H1 (cell line): ENCODE measurements around the gene FDXACB1. TPM values are rescaled to one million over a fixed set of nuclear protein-coding genes. Genes with fewer than 3 reads are reported as not detected.

Source experiments
- CTCF ChIA-PET: fragments of 300-600 bp; sonication (Branson Sonifier 250); formaldehyde crosslinking; loops from one replicate; lab custom pipeline; 2021; ENCODE audit not compliant: partially characterized antibody; lab: Charles Lee
- POLR2A ChIA-PET: fragments of 300-600 bp; sonication (Branson Sonifier 250); formaldehyde crosslinking; loops from one replicate; lab custom pipeline; 2021; ENCODE audit warnings: inconsistent platforms; ENCODE audit not compliant: partially characterized antibody; lab: Charles Lee
- DNase-seq, 2 experiments: peaks; one replicate each; pipeline versions ENCODE4 v3.0.0 to v3.0.0-alpha.2; 2010 to 2022; ENCODE audit warnings: low spot score in 2 of 2, low read depth in 1 of 2, mixed read lengths in 1 of 2
- FAIRE-seq: peaks from 2 replicates; lab custom pipeline; 2011; peaks lifted over from hg19 to GRCh38; lab: Jason Lieb, UNC
- H2AFZ ChIP-seq: 2 replicates; pipeline ENCODE4 v1.8.1; 2012; ENCODE audit warnings: low read length, inconsistent platforms
- H2AK5ac ChIP-seq: 2 replicates; pipeline ENCODE4 v1.6.1; 2013; ENCODE audit warnings: low read depth, low read length
- H2BK120ac ChIP-seq: replicated peaks from 2 replicates; pipeline ENCODE3; 2013; ENCODE audit warnings: low read depth, low read length, inconsistent platforms
- H2BK12ac ChIP-seq: 2 replicates; pipeline ENCODE4 v1.6.1; 2013; ENCODE audit warnings: low read depth, low read length
- H2BK15ac ChIP-seq: 2 replicates; pipeline ENCODE4 v1.6.1; 2013; ENCODE audit warnings: low read length
- H2BK20ac ChIP-seq: 2 replicates; pipeline ENCODE4 v1.6.1; 2013; ENCODE audit warnings: low read length
- H2BK5ac ChIP-seq: 2 replicates; pipeline ENCODE4 v1.6.1; 2013; ENCODE audit warnings: low read depth, low read length
- H3K14ac ChIP-seq: 2 replicates; pipeline ENCODE4 v1.6.1; 2013; ENCODE audit warnings: inconsistent platforms; ENCODE audit not compliant: insufficient read length
- H3K18ac ChIP-seq: 2 replicates; pipeline ENCODE4 v1.6.1; 2013; ENCODE audit warnings: low read length; ENCODE audit errors: extremely low read depth
- H3K23ac ChIP-seq: 2 replicates; pipeline ENCODE4 v1.6.1; 2013; ENCODE audit warnings: inconsistent platforms; ENCODE audit not compliant: insufficient read length
- H3K23me2 ChIP-seq: 2 replicates; pipeline ENCODE4 v1.6.1; 2013; ENCODE audit warnings: low read depth, low read length
- H3K27ac ChIP-seq: 2 replicates; pipeline ENCODE4 v1.6.1; 2011; ENCODE audit warnings: low read depth, low read length, inconsistent platforms
- H3K27me3 ChIP-seq, 4 experiments: replicated peaks in 1 of 4; 1 replicate in 1 of 4; 2 replicates in 3 of 4; pipeline versions ENCODE4 v1.6.1 to v1.8.1; 2011 to 2013; ENCODE audit warnings: low read length in 3 of 4, mild to moderate bottlenecking in 3 of 4, inconsistent platforms in 2 of 4, mixed read lengths in 2 of 4, moderate library complexity in 1 of 4; ENCODE audit not compliant: control insufficient read depth in 3 of 4, insufficient read depth in 3 of 4; ENCODE audit errors: extremely low read depth in 1 of 4
- H3K36me3 ChIP-seq, 4 experiments: 2 replicates each; pipeline versions ENCODE4 v1.6.1 to v1.8.1; 2011 to 2013; ENCODE audit warnings: mild to moderate bottlenecking in 4 of 4, low read length in 3 of 4, moderate library complexity in 2 of 4, control low read depth in 1 of 4, inconsistent platforms in 1 of 4; ENCODE audit not compliant: insufficient read depth in 4 of 4, control insufficient read depth in 2 of 4
- H3K4ac ChIP-seq: replicated peaks from 2 replicates; pipeline ENCODE3; 2013; ENCODE audit warnings: low read length, low read depth, mixed read lengths, inconsistent platforms; ENCODE audit not compliant: insufficient read length
- H3K4me1 ChIP-seq, 4 experiments: replicated peaks in 1 of 4; 1 replicate in 1 of 4; 2 replicates in 3 of 4; pipeline versions ENCODE4 v1.6.1 to v1.8.1; 2011 to 2013; ENCODE audit warnings: low read length in 3 of 4, inconsistent platforms in 2 of 4, mixed read lengths in 1 of 4; ENCODE audit not compliant: insufficient read depth in 4 of 4, control insufficient read depth in 3 of 4
- H3K4me2 ChIP-seq, 2 experiments: 2 replicates each; pipeline versions ENCODE4 v1.6.1 to v1.8.1; 2011 to 2013; ENCODE audit warnings: low read depth in 2 of 2, low read length in 2 of 2, control low read depth in 1 of 2, inconsistent platforms in 1 of 2, mild to moderate bottlenecking in 1 of 2; ENCODE audit not compliant: insufficient read depth in 1 of 2
- H3K4me3 ChIP-seq, 4 experiments: fragments of 200-600, 300-600 bp in 1 of 4; sonication (generic), shearing (Covaris generic), sonication (Bioruptor Twin) in 1 of 4; 2 replicates each; pipeline versions ENCODE4 v1.5.1 to v1.8.1; 2011 to 2016; ENCODE audit warnings: low read length in 4 of 4, low read depth in 3 of 4, control low read depth in 2 of 4, inconsistent platforms in 2 of 4, mild to moderate bottlenecking in 2 of 4, mixed read lengths in 1 of 4, moderate library complexity in 1 of 4; ENCODE audit not compliant: insufficient read depth in 2 of 4; ENCODE audit errors: extremely low read depth in 1 of 4
- H3K56ac ChIP-seq: replicated peaks from 2 replicates; pipeline ENCODE3; 2013; ENCODE audit warnings: low read depth, mild to moderate bottlenecking, mixed read lengths, low read length, inconsistent platforms; ENCODE audit not compliant: insufficient read length
- H3K79me1 ChIP-seq: 2 replicates; pipeline ENCODE4 v1.6.1; 2013; ENCODE audit warnings: low read depth, low read length, control low read depth
- H3K79me2 ChIP-seq, 2 experiments: 2 replicates each; pipeline versions ENCODE4 v1.6.1 to v1.8.1; 2012 to 2013; ENCODE audit warnings: low read length in 2 of 2, mild to moderate bottlenecking in 2 of 2, inconsistent platforms in 1 of 2; ENCODE audit not compliant: insufficient read depth in 2 of 2, control insufficient read depth in 1 of 2
- H3K9ac ChIP-seq, 4 experiments: replicated peaks in 1 of 4; 1 replicate in 1 of 4; 2 replicates in 3 of 4; pipeline versions ENCODE4 v1.6.1 to v1.8.1; 2011 to 2013; ENCODE audit warnings: low read depth in 3 of 4, low read length in 3 of 4, control low read depth in 2 of 4, mild to moderate bottlenecking in 2 of 4, moderate library complexity in 2 of 4, inconsistent platforms in 1 of 4; ENCODE audit errors: extremely low read depth in 1 of 4
- H3K9me3 ChIP-seq, 2 experiments: 2 replicates each; pipeline versions ENCODE4 v1.6.1 to v1.8.1; 2012 to 2013; ENCODE audit warnings: mild to moderate bottlenecking in 2 of 2, moderate library complexity in 2 of 2, control low read depth in 1 of 2, inconsistent platforms in 1 of 2, low read depth in 1 of 2, low read length in 1 of 2, mixed read lengths in 1 of 2; ENCODE audit not compliant: insufficient read depth in 2 of 2
- H4K20me1 ChIP-seq, 2 experiments: replicated peaks in 1 of 2; 2 replicates each; pipeline versions ENCODE3 to v1.8.1; 2011 to 2013; ENCODE audit warnings: inconsistent platforms in 2 of 2, low read length in 2 of 2, mild to moderate bottlenecking in 1 of 2; ENCODE audit not compliant: insufficient read depth in 2 of 2, control insufficient read depth in 1 of 2
- H4K5ac ChIP-seq: 2 replicates; pipeline ENCODE4 v1.6.1; 2013; ENCODE audit warnings: low read length, low read depth, mixed read lengths, inconsistent platforms; ENCODE audit not compliant: insufficient read length
- H4K8ac ChIP-seq: 2 replicates; pipeline ENCODE4 v1.8.0; 2013; ENCODE audit warnings: mild to moderate bottlenecking, moderate library complexity, low read length, inconsistent platforms; ENCODE audit not compliant: insufficient read depth; ENCODE audit errors: extremely low read depth
- H4K91ac ChIP-seq: replicated peaks from 2 replicates; pipeline ENCODE3; 2013; ENCODE audit warnings: low read length, mixed read lengths, inconsistent platforms; ENCODE audit not compliant: insufficient read length
- BACH1 ChIP-seq: IDR thresholded peaks from 2 replicates; pipeline ENCODE4 v1.6.1; 2012; ENCODE audit warnings: low read length, improper control_type of control experiment
- CTCF ChIP-seq, 3 experiments: IDR thresholded peaks; 1 replicate in 2 of 3; 2 replicates in 1 of 3; pipeline versions ENCODE4 v1.5.1 to v1.6.1; 2011; ENCODE audit warnings: low read length in 3 of 3, mild to moderate bottlenecking in 3 of 3, inconsistent platforms in 2 of 3, low read depth in 1 of 3, moderate library complexity in 1 of 3; ENCODE audit not compliant: insufficient read depth in 1 of 3; ENCODE audit errors: control extremely low read depth in 1 of 3
- EP300 ChIP-seq, 2 experiments: IDR thresholded peaks; 1 replicate in 1 of 2; 2 replicates in 1 of 2; pipeline ENCODE4 v1.6.1; 2011 to 2012; ENCODE audit warnings: low read depth in 2 of 2, low read length in 2 of 2, mild to moderate bottlenecking in 2 of 2, borderline replicate concordance in 1 of 2, inconsistent platforms in 1 of 2, moderate library complexity in 1 of 2
- GABPA ChIP-seq: IDR thresholded peaks from 2 replicates; pipeline ENCODE4 v1.6.1; 2011; ENCODE audit warnings: mild to moderate bottlenecking, low read length, moderate library complexity, borderline replicate concordance; ENCODE audit not compliant: insufficient read depth
- GTF2F1 ChIP-seq: IDR thresholded peaks from 2 replicates; pipeline ENCODE4 v1.6.1; 2012; ENCODE audit warnings: low read depth, low read length, improper control_type of control experiment, borderline replicate concordance
- HDAC2 ChIP-seq, 2 experiments: fragments of 300-600 bp in 1 of 2; sonication (generic) in 1 of 2; IDR thresholded peaks; 2 replicates each; pipeline ENCODE4 v1.6.1; 2011 to 2012; ENCODE audit warnings: low read depth in 2 of 2, low read length in 2 of 2, mild to moderate bottlenecking in 2 of 2, moderate library complexity in 2 of 2, borderline replicate concordance in 1 of 2, inconsistent platforms in 1 of 2
- MAX ChIP-seq: IDR thresholded peaks from 2 replicates; pipeline ENCODE4 v1.6.1; 2012; ENCODE audit warnings: inconsistent platforms
- POLR2AphosphoS5 ChIP-seq: IDR thresholded peaks from 2 replicates; pipeline ENCODE4 v1.6.1; 2011; ENCODE audit warnings: low read depth, low read length
- RAD21 ChIP-seq, 2 experiments: IDR thresholded peaks in 1 of 2; conservative IDR thresholded peaks in 1 of 2; 2 replicates each; pipeline ENCODE4 v1.6.1; 2011; ENCODE audit warnings: low read depth in 2 of 2, low read length in 2 of 2, improper control_type of control experiment in 1 of 2, inconsistent platforms in 1 of 2, mild to moderate bottlenecking in 1 of 2, moderate library complexity in 1 of 2
- RBBP5 ChIP-seq: IDR thresholded peaks from 2 replicates; pipeline ENCODE4 v1.7.1; 2012; ENCODE audit warnings: low read depth, mild to moderate bottlenecking, inconsistent platforms, low read length, moderate library complexity, borderline replicate concordance
- SIRT6 ChIP-seq: IDR thresholded peaks from one replicate; pipeline ENCODE4 v1.7.1; 2012; ENCODE audit warnings: low read length, inconsistent platforms
- polyA plus RNA-seq, 7 experiments: library from polyadenylated mRNA; depleted of rRNA in 3 of 7; stranded (reverse) in 5 of 7; unstranded in 2 of 7; fragments of >200 nt in 5 of 7; fragments of 200-250 nt in 2 of 7; gene quantifications; 1 replicate in 5 of 7; 2 replicates in 1 of 7; 4 replicates in 1 of 7; pipeline versions ENCODE4 v1.2.1 to v1.2.3, GENCODE V29; 2011 to 2013; ENCODE audit warnings: missing spikeins in 2 of 7, mixed read lengths in 2 of 7
- total RNA-seq: library from RNA; stranded (reverse); fragmentation: NEBNext Ultra II Directional; extraction: Animal tissue kit (Norgen Biotek cat#: 25700); gene quantifications from 2 replicates; pipeline ENCODE4 v1.2.1, GENCODE V29; 2021

Gene FDXACB1
- total and polyA plus RNA-seq, 2 of the 8 experiments (the other 6 are each of a cell fraction or from before 2014, with no cell fraction given) = 1.4 to 2.3 TPM

GRCh38 chr11:111851636-111852035 lies 27.3 kb downstream of the FDXACB1 start:
- no peak overlapping the region for H2AK5ac ChIP-seq
- H2BK12ac ChIP-seq = no peak overlapping the region
- no peaks in the 10 kb centered on the region for H3K9me3 ChIP-seq
- no peak overlapping the region for H2BK15ac ChIP-seq
- H3K36me3 ChIP-seq = no peaks in the 10 kb centered on the region
- no peak overlapping the region for H3K18ac ChIP-seq
- no peak overlapping the region for H3K14ac ChIP-seq
- CTCF ChIA-PET = interaction anchor here (0.5 to 2.5 kb wide), 14 partner anchors 10 to 265 kb away, joined by 3 to 12 read pairs (median 4); partner anchors contain the start of gene ALG9
- no peaks in the 10 kb centered on the region for H3K27me3 ChIP-seq
- H3K4me2 ChIP-seq = no peak overlapping the region
- no peak overlapping the region for H3K56ac ChIP-seq
- no peak for FAIRE-seq
- no peaks in the 10 kb centered on the region for H3K23me2 ChIP-seq
- no peak overlapping the region for H3K23ac ChIP-seq
- H3K79me1 ChIP-seq = no peaks in the 10 kb centered on the region
- H2BK120ac ChIP-seq = no peak overlapping the region
- no peak overlapping the region for H2AFZ ChIP-seq
- H2BK5ac ChIP-seq = no peak overlapping the region
- DNase-seq = no peak
- POLR2A ChIA-PET = interaction anchor here (0.7 kb wide), 1 partner anchor 10 kb away, joined by 3 read pairs; no protein-coding TSS in a partner anchor
- no peak overlapping the region for H4K5ac ChIP-seq
- no peak overlapping the region for H4K8ac ChIP-seq
- no peak overlapping the region for H4K91ac ChIP-seq
- no peaks in the 10 kb centered on the region; a peak in 1 of 7 replicates for H3K4me1 ChIP-seq
- no peak overlapping the region for H3K9ac ChIP-seq
- no peak overlapping the region for H3K4ac ChIP-seq
- H3K4me3 ChIP-seq = no peak overlapping the region
- no peaks in the 10 kb centered on the region for H4K20me1 ChIP-seq
- H3K79me2 ChIP-seq = no peaks in the 10 kb centered on the region
- no peak overlapping the region for H2BK20ac ChIP-seq
- H3K27ac ChIP-seq = no peak overlapping the region
- TF ChIP-seq MAX (no peak), SIRT6 (no peak), POLR2AphosphoS5 (no peak), RAD21 (IDR thresholded peaks at IDR 0.05 in 1 of 2, conservative IDR thresholded peaks at IDR 0.05 in 1 of 2; ENCODE audit: low read depth in 2 of 2, low read length in 2 of 2) (peak; percentile 40 to 56), GABPA (no peak), EP300 (IDR thresholded peaks at IDR 0.05; ENCODE audit: borderline replicate concordance in 1 of 2, low read depth in 2 of 2, low read length in 2 of 2) (no peak), BACH1 (no peak), RBBP5 (no peak), GTF2F1 (no peak), CTCF (IDR thresholded peaks at IDR 0.05; ENCODE audit: control extremely low read depth in 1 of 3, insufficient read depth in 1 of 3, low read depth in 1 of 3, low read length in 3 of 3) (peak in 2 of 3 experiments; percentile 18 to 41; a peak in 2 of 4 replicates), HDAC2 (IDR thresholded peaks at IDR 0.05; ENCODE audit: borderline replicate concordance in 1 of 2, low read depth in 2 of 2, low read length in 2 of 2) (no peak)
